HG03066 (cell line): ENCODE measurements around the gene NR6A1.

Experiments used
- ATAC-seq: cut with Tn5 transposase; IDR thresholded peaks from one replicate; pipeline ENCODE4 v1.9.1; 2021; ENCODE audit warnings: low read depth; ENCODE audit not compliant: unreplicated experiment

NR6A1 gene

DNA sequence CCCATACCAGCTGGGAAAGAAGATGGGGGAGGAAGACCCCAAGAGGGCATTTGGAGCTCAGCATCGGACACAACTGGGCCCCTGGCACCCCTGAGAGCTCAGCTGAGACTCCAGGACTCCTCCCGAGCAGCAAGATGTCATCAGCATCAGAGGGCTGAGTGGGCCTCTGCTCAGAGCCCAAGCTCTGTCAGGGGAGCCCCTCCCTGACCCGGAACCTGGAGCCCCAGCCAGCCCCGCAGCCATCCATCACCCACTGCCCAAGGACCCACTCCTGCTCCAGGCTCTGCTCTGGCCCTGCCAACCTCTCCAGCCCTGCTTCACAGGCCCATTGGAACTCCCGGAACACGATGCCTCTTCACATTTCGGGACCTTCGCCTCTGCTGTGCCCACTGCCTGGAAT lies 273.7 kb downstream of the NR6A1 start:
- no peak for ATAC-seq

DNA sequence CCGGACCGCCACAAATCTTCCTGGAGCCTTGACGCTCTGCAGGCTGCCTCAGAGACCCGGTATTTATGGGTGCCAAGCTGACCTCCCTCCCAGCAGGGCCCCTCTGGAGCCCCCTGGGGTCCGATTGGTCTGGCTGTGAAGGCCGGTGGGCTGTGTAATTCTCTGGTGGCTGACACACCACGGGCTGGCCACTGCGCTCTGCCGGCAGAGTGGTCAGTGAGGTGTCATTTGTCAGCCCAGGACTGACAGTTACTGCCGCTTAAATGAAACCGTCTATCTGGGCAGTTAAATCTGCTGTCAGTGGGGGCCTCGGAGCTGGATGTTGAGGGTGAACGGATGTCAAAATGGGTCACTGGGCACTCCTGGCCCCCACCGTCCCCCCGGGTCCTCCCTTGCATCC lies 274.6 kb downstream of the NR6A1 start:
- ATAC-seq: no peak

DNA sequence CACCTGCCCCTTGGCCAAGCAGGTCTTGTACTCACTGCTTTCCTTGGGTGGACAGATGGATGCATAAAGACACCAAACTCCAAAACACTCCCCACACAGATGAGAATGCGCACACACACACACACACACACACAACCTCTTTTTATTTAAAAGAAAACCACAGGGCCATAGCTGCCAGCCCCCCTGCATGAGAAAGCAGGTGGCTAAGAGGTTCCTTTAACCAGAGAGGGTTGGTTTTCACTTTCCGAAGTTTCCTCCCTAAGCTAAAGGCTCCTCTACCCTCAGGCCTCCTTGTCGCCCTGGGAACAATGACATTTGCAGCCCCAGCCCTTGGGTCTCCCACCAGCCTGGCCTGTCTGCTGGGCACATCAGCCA lies 275.0 kb downstream of the NR6A1 start:
- ATAC-seq: no peak

DNA sequence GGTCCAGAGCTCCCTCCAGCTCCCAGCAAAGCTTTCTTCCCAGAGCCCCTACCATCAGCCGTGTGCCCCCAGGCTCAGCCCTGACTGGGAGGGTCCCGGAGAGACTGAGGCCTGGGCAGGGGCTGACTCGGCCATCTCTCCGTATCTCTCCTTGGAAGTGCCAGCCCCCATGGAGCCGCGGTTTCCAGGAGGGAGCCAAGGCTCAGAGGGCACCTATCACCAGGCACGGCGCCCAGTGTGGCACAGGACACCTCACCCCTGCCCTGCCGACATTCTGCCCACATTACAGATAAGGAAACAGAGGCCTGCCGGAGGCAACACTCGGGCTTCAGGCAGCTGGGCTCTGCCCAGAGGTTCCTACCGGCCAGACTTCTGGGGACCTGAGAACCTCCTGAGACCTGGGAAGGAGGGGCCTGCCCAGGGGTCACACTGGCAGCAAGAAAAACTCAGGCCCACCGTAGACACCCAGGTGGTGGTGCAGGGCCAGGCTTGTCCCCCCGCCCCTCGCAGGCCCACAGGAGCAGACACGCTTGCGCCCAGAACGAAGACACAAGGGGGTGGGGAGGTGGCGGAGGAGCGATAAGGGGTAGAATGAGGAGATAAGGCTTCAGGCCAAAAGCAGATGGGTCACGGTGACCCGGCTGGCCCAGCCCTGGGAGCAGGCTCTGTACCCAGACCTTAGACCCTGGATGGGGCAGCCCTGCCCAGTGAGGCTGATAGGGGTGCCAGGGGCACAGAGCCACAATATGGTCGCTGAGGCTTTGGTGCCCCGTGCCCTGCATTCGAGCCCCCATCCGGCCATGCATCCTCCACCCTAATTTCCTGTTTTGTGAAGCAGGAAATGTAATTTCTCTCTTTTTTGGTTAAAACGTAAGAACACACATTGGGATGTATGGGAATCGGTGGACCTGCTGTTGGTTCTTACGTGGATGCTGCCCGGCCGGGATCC lies 275.7 kb downstream of the NR6A1 start:
- ATAC-seq: no peak

DNA sequence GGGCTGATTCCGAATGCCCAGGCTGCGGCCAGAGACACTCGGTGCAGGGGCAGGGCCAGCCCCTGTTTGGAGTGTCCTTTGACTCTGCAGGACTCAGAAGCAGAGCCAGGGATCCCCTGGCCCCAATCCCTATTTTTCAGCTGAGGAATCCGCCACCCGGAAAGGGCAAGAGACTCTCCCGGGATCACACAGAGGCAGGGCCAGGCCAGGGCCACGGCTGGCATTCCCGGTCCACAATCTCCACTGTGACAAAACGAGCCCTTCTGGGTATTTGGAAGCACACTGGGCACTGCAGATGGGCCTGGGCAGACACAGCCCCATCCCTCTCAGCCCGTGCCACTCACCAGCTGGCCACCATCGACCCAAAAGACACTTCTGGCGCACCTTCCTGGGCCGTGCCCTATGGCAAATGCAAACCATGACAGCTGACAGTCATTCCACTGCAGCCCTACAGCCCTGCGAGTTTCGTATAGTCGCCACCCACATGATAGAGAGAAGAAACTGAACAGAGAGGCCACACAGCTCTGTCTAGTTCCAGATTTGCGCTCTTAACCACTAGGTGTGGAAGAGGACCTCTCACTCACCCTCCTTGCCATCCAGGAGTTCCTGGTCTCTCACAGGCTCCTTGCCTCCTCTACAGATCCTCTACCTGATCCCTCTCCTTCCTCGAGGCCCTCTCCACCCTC lies 277.2 kb downstream of the NR6A1 start:
- ATAC-seq: no peak

DNA sequence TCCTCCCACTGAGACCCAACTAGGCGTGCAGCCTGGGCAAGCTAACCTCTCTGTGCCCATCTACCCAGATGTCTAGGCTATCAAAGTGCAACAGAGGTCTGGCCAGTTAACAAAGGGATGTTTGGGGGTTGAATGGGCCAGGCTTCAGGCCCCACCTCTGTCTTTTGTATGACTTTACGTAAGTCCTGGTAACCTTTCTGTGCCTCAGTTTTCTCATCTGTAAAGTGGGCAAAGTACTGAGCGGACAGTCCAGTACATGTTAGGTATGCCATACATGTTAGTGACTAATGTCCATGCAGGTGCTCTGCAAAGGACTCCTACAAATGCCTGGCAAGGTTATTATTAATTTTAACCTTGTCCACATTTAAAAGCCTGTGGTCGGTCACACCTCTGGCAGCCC lies 277.9 kb downstream of the NR6A1 start:
- no peak for ATAC-seq

DNA sequence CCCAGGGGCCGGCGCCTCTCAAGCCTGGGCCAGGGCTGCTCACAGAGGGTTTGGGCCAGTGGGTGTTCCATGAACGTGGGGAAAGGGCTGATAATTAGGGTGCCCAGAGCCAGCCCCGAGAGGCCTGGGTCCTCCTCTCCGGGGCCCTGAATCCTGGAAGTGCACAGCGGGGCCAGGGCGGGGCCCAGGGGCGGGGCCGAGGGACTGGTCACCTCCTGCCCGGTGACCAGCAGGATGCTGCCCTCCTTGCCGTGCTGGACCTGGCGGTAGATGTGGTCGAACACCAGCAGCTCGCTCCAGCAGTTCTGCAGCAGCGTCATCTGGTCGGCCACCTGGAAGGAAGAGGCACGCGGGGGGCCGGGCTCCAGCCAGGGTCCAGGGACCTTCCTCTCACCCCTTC lies 278.3 kb downstream of the NR6A1 start:
- no peak for ATAC-seq

DNA sequence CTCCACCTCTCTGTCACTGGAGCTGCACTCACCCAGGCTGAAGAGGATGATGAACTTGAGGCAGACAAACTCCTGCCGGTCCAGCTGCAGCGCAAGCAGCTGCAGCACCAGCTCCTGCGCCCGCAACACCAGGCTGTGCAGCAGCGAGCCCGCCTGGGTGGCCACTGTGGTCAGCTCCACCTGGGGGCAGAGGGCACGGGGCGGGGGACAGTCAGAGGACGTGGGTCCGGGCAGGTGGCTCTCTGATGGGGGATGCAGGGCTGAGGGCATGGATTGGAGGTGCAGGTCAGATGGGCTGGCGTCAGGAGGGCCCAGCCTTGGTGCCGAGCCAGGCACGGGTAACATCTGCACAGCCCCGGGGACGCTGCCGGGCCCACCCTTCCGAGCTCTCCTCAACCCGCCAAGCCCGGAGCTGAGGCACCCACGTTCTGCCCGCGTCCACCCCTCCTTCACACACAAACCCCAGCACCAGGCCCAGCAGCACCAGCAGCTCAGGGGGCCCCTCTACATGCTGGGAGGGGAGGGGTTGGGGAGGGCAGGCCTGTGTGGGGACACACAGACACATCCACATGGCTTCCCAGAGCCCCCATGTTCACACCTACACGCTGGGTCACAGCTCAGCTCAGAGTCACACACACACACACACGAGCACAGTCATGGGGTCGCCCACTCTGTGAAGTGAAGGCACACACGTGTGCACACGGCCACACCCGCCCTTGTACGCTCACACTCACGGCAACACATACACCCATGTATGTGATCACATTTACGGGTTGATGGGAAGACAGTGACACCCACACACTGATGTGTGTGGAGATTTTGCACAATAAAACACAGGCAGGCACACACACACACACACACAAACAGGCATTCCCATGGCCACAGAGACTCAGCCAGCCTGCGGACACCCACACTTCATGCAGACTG lies 279.8 kb downstream of the NR6A1 start:
- ATAC-seq: no peak

DNA sequence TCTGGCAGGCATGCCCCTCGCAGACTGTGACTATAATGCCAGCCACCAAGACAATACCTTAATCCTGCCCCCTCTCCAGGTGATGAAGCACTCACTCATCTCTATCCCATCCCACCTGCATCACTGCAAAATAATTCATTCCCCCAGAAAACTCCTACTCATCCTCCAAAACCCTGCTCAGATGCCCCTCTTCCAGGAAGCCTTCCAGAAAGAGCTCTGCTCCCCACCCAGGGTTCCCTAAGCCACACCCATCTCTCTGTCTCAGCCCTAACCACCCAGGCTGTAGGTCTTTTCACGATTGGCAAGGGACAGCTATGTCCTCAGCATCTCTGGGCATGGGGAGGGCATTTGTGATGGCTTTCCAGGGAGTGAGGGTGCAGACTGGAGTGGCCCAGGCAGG lies 281.1 kb downstream of the NR6A1 start:
- no peak for ATAC-seq

DNA sequence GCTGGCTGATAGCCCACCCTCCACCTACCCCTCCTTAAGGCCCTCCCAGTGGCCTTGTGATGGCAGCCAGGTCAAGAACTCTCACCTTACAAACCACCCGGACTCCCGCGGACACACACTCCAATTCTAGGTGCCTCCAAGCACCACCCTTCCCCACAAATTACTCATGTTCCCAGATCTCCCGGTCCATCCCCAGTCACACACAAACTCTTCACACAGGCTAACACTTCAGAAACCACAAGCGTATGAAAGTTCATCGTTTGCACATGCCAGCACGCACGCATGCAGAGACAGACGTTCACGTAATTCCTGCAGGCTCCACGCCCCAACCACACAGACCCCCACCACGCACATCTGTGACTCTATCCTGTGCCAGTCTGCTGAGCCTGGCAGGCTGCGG lies 281.9 kb downstream of the NR6A1 start:
- no peak for ATAC-seq

DNA sequence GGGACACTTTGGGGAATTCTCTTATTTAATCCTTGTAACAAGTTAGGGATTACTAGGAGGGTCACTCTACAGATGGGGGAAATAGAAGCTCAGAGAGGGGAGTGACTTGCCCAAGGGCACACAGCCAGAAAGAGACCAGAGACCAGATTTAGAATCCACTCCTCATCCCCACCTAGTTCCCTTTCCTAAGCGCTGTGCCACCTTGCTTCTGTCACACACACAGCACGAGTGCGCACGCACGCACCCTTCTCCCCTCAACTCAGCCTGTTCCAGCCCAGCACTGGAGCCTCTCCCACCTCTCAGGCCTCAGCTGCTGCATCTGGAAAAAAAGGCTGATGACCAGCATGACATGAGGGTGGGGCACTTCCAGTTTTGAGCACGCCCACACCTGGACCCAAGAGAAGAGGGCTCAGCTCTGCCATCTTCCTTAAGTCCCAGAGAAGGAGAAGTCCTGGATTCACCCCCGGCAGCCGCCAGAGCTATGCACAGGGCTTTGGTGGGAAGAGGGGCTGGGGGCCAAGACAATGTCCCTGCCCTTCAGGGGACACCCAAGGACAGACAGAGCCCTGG lies 282.4 kb downstream of the NR6A1 start:
- ATAC-seq: no peak

DNA sequence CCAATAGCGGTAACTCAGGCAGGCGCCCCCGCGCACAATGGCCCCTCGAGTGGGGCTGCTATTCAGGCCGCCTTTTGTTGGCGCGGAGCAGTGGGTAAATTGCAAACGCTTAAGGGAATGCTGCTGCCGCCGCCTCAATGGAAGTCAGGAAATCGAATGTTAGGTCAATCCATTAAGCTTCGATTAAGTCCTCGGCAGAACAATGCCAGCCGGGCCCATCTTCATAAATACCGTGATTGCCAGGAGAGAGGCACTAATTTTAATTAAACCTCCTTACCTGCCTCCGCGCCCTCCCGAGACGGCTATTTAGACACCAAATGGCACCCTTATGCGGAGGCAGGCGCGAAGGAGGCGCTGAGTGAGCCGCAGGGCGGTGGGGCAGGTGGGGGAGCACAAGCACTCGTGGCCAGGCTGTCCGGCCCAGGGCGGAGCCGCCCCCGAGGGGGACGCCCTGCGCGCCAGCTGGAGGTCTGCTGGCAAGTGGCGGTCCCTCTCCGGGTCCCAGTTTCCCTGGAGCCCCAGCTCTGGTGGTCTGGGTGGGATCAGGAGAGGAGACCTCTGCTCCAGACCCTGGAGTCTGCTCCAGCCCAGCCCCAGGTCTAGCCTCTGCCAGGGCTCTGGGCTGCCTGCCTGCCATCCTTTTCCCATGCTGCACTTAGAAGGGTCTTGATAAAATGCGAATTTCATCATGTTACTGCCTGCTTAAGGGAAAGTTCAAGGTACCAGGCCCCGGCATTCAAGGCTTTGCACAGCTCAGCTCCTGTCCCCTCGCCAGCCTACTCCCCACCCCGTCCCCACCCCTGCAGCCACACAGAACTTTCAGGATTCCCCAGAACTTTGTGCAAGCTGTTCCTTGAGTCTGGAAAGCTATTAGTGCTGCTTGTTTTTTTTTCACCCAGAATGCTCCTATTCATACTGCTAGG lies 283.6 kb downstream of the NR6A1 start:
- no peak for ATAC-seq

DNA sequence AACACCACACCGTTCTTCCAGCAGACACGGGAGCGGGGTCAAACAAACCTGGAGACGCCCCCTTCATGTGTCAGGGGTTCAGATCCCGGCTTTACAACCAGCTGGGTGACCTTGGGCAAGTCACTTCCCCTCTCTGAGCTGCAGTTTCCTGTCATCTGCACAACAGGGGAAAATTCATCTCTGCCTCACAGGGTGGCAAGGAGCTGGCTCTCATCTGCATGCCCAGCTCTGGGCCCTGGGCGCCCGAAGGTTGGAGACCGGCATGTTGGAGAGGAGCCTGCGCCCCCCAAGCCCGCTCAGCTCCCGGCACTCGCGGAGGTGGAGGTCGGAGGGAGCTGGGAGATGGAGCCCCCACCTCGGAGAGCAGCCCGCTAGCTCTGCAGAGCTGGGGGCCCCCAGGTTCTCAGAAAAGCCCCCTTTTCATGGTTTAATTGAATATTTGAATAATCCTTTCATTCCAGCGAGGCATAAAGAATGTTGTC lies 284.3 kb downstream of the NR6A1 start:
- no peak for ATAC-seq

DNA sequence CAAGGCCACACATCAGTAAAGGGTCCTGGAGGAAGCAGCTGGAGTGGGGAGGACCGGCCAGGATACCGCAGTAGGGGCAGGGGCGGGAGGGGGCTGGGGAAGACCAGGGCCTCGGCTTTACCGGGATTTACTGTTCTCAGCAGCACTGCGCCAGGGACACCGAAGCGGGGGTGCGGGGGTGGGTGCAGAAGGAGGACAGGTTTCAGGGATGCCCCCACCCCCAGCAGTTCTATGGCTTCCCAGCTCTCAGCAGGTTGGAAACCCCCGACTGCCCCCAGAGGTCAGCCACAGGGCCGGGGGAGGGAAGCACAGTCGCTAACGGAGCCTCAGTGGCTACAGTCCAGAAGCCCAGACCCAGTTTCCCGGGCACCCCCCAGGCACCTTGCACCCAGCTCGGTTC lies 285.2 kb downstream of the NR6A1 start:
- no peak for ATAC-seq

DNA sequence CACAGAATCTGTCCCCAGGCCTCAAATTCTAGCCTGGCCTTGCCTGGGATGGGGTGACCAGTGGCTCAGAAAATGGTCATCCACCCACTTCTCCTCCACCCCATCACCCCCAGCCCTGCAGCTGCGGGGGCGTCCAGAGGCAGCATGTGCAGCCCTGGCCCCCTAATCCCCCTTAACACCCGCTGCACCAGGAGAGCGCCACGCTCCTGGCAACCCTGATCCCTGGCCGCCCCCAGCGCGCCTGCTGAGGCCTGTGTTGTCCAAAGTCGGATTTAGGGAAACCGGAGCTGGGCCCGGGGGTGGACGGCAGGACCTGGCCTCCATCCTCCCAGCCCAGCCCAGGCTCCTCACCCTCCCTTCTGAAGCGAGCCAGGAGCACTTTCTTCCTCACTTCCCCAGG lies 285.9 kb downstream of the NR6A1 start:
- no peak for ATAC-seq

DNA sequence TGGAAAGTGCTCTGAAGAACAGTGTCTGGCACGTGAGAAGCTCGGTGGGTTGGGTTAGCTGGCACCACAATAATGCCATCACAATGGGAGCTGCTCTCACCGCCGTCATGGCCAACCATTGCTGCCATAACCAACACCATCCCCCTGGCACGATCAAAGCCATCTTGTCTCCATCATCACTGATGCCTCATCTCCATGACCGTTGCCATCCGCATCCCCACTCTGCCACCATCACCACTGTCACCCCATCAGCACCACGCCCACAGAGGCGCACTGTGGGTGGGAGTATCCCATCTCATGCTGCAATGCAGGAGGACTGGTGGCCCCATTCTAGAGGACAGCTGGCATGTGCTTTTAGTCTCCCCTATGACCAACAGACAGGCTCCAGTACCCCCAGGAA lies 287.6 kb downstream of the NR6A1 start:
- no peak for ATAC-seq

DNA sequence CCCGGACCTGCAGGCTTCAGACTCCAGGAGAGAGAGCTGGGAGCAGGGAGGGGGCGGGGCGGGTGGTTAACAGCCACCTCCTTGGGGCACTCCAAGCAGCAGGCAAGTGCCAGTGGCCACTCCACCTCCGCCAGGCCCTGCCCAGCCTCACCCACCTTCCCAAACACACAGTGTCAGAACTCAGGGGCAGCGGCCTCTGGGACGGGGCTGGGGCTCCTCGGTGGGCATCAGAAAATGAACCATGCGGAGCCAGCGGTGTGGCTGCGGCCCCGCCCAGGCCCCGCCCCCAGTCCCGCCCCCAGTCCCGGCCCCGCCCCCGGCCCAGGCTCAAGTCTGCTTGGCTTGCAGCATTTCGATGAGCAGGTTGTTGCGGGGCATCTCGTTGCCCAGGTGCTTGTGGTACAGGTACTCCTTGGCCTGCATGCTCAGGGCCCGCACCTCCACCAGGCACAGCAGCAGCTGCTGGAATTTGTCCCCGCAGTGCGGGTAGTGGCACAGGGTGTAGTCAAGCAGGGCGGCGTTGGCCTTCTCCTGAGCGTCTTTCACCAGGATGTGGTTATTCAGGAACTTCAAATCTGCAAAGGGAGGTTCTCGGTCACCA lies 288.6 kb downstream of the NR6A1 start:
- no peak for ATAC-seq

DNA sequence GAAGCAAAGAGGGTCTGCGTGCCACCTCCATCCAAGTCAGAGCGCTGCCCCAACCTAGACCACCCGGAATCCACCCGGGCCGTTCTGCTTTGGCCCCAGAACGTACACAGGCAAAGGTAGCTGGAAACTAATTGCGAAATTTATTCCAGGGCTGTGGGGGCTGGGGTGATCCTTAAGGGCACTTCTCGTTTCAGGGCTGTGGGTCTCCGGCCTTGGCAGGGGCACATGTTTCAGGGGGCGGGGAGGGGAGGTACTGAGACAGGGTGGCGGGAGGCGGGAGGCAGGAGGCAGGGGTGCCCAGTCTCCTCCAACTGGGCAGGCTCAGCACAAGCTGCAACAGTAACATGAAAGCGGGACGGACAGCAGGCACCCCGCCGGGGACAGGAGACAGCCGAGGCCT lies 290.0 kb downstream of the NR6A1 start:
- no peak for ATAC-seq

DNA sequence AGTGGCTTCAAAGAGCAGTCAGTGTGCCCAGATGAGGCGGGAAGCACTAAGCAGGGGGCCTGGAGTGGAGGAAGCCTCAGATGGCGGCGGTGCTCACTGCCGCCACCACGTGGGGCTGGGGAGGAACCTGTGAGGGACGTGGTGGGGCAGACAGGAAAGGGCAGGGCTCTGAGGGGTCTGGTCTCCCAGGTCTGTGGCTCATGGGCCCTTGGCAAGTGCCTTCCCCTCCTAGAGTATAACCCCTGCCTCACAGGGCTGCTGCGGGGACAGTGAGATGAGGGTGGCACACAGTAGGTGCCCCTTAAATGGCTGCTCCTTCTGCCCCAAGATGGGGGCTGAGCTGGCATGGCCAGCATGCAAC lies 290.5 kb downstream of the NR6A1 start:
- no peak for ATAC-seq
